HepG2 (cell line): Measurements from ENCODE around the gene DDX59. TPM values are rescaled to one million over a fixed set of nuclear protein-coding genes. Genes with fewer than 3 reads are reported as not detected.
A peak's percentile ranks its signal among the peaks of the same experiment; 100 is the strongest.

Experiments
- DMAP1 ChIP-seq: IDR thresholded peaks from 2 replicates; pipeline ENCODE4 v1.6.1; 2016
- DR1 ChIP-seq: sonication (generic); formaldehyde crosslinking; IDR thresholded peaks from 2 replicates; pipeline ENCODE4 v1.8.0; 2021; ENCODE audit warnings: mild to moderate bottlenecking, missing genetic modification reagents, inconsistent platforms
- DZIP1 ChIP-seq: sonication (generic); formaldehyde crosslinking; IDR thresholded peaks from 2 replicates; pipeline ENCODE4 v1.5.0; 2020; ENCODE audit warnings: mild to moderate bottlenecking, missing genetic modification reagents
- GMEB2 ChIP-seq: IDR thresholded peaks from 2 replicates; pipeline ENCODE4 v1.6.1; 2016; ENCODE audit warnings: missing biosample characterization, missing genetic modification reagents, low read depth
- HNF1B ChIP-seq: sonication (generic); formaldehyde crosslinking; IDR thresholded peaks from 2 replicates; pipeline ENCODE4 v1.5.1; 2020; ENCODE audit warnings: mild to moderate bottlenecking, moderate library complexity, missing genetic modification reagents
- KMT2A ChIP-seq: sonication (generic); formaldehyde crosslinking; IDR thresholded peaks from 2 replicates; pipeline ENCODE4 v1.4.0; 2020; ENCODE audit warnings: missing genetic modification reagents
- NFIC ChIP-seq: IDR thresholded peaks from 2 replicates; pipeline ENCODE4 v1.6.1; 2012; ENCODE audit warnings: mild to moderate bottlenecking, low read length, inconsistent platforms
- POGK ChIP-seq: sonication (generic); formaldehyde crosslinking; conservative IDR thresholded peaks from 2 replicates; pipeline ENCODE4 v1.8.0; 2022; ENCODE audit warnings: mild to moderate bottlenecking, moderate library complexity, missing genetic modification reagents
- RERE ChIP-seq: IDR thresholded peaks from 2 replicates; pipeline ENCODE4 v1.6.1; 2016; ENCODE audit warnings: low read depth, missing genetic modification reagents, missing compliant biosample characterization
- ZFAT ChIP-seq: sonication (generic); formaldehyde crosslinking; conservative IDR thresholded peaks from 2 replicates; pipeline ENCODE4 v1.8.1; 2023; ENCODE audit warnings: missing genetic modification reagents, inconsistent platforms
- ZFX ChIP-seq: sonication (generic); formaldehyde crosslinking; IDR thresholded peaks from 2 replicates; pipeline ENCODE4 v1.4.0; 2020; ENCODE audit warnings: mild to moderate bottlenecking, low read depth, missing genetic modification reagents, moderate library complexity
- ZNF292 ChIP-seq: sonication (generic); formaldehyde crosslinking; IDR thresholded peaks from 2 replicates; pipeline ENCODE4 v1.8.1; 2022; ENCODE audit warnings: mild to moderate bottlenecking, low read depth, missing genetic modification reagents, borderline replicate concordance
- ZNF30 ChIP-seq: sonication (generic); formaldehyde crosslinking; IDR thresholded peaks from 2 replicates; pipeline ENCODE4 v1.5.0; 2020; ENCODE audit warnings: mild to moderate bottlenecking, missing genetic modification reagents
- ZNF441 ChIP-seq: sonication (generic); formaldehyde crosslinking; IDR thresholded peaks from 2 replicates; pipeline ENCODE4 v1.7.0; 2021; ENCODE audit warnings: missing genetic modification reagents, borderline replicate concordance
- ZNF616 ChIP-seq: sonication (generic); formaldehyde crosslinking; IDR thresholded peaks from 2 replicates; pipeline ENCODE4 v1.5.0; 2020; ENCODE audit warnings: low read depth, mild to moderate bottlenecking, missing genetic modification reagents
- polyA plus RNA-seq, 8 experiments: library from polyadenylated mRNA; depleted of rRNA in 3 of 8; stranded (reverse) in 7 of 8; unstranded in 1 of 8; fragments of >200 nt; fragmentation: Illumina TruSeq in 4 of 8; extraction: Trizol in 4 of 8; gene quantifications; 2 replicates each; pipeline versions ENCODE4 v1.2.1 to v1.2.3, GENCODE V29; 2011 to 2016; ENCODE audit warnings: low read depth in 4 of 8, missing spikeins in 1 of 8, mixed read lengths in 1 of 8; ENCODE audit not compliant: insufficient read depth in 1 of 8
- total RNA-seq, 5 experiments: library from RNA; depleted of rRNA; stranded (reverse); fragments of >200 nt; fragmentation: Illumina TruSeq; extraction: Trizol; gene quantifications; 2 replicates each; pipeline ENCODE4 v1.2.3, GENCODE V29; 2016; ENCODE audit warnings: low read depth in 1 of 5

The DDX59 gene
- total and polyA plus RNA-seq, 2 of the 13 experiments (the other 11 are each of a cell fraction or from before 2014, with no cell fraction given), result 12.1 to 14.8 TPM

GRCh38 chr1:200620273-200621131, 49.2 kb downstream of the DDX59 start, which contains the start of gene KIF14 (continued):
- TF ChIP-seq GMEB2 (CRISPR knock-in tag) (0 out of 2 replicates have a peak, but pooled peaks have one; percentile 31), ZNF441 (CRISPR knock-in tag) (no peak), ZNF616 (CRISPR knock-in tag) (no peak), ZFX (CRISPR knock-in tag) (peak; percentile 69; the same call in 1 of the 2 replicates), NFIC (no peak), HNF1B (CRISPR knock-in tag) (peak; percentile 43; the same call in 1 of the 2 replicates), POGK (CRISPR knock-in tag) (peak; percentile 63; the same call in 1 of the 2 replicates), ZNF30 (CRISPR knock-in tag) (no peak), ZFAT (CRISPR knock-in tag) (no peak), DZIP1 (CRISPR knock-in tag) (no peak), DMAP1 (CRISPR knock-in tag) (peak; percentile 65; the same call in 1 of the 2 replicates), RERE (CRISPR knock-in tag) (no peak), ZNF292 (CRISPR knock-in tag) (no peak), DR1 (CRISPR knock-in tag) (no peak), KMT2A (peak; percentile 77)
